Measurements from ENCODE around the gene CCNL2.

GRCh38 chr1:1435911-1436629 is 36.9 kb upstream of the CCNL2 start:
- TF ChIP-seq CTCF (IDR thresholded peaks at IDR 0.05), result no peak
- no peak for TF ChIP-seq POLR2A (IDR thresholded peaks at IDR 0.05)

Data from adrenal gland (tissue), 5 donors.